Stimulated activated CD8-positive, alpha-beta memory T cell treated with anti-CD3 and anti-CD28 coated beads, Interleukin-2, amount 100 ng/mL, for 1 hour (primary cell): ENCODE results near the gene ATAD3B.
A peak's percentile ranks its signal among the peaks of the same experiment; 100 is the strongest.
"Not testable (repeated sequence)": the region's sequence is repeated elsewhere in the genome, so short reads cannot be mapped to it uniquely, and the experiment has no call there.

Source experiments
- DNase-seq, 2 donors: peaks; one replicate each; pipeline ENCODE4 v3.0.0-alpha.2; 2020; ENCODE audit warnings: low read depth in 2 of 2

Gene ATAD3B

GRCh38 chr1:1533176-1533893, 61.8 kb downstream of the ATAD3B start:
- DNase-seq = not testable (repeated sequence)

- not testable (repeated sequence) for DNase-seq
Measured at GRCh38 chr1:1533894-1534291, 62.3 kb downstream of the ATAD3B start.

- no peak for DNase-seq
Measured at GRCh38 chr1:1534401-1535154, 63.0 kb downstream of the ATAD3B start.

DNA sequence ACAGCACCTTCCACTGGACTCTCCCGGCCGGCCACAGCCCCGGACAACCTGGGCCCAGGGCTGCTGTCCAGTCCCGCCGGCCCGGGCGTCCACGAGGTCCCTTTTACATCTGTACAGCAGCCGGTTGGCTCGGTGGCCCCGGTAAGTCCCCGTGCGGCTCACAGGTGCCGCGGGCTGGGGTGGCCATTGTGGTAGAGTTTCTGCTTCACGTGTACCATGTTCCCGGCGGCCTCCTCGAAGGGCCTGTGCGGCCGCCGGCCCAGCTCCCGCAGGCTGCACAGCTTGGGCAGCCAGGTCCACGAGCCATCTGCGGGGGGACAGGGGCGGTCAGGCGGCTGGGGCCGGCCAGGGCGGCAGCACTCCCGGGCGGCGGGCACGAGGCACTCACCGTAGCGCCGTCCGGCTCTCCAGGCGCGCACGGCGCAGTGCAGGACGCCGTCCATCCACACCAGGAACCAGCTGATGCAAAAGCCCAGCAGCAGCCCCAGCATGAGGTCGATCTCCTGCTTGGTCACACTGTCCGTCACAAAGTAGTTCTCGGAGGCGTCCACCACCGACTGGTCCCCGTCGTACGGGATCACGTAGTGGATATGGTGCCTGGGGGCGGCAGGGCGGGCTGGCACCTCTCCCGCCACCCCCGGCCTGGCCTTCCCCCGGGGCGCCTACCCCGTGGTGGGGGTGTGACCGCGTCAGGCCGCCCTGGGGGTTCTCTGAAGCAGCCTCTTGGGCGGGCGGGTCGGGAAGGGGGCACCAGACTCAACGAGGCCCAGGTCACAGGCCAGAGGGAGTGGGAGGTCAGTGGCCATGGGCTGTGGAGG, 63.8 kb downstream of the ATAD3B start:
- no peak for DNase-seq

- no peak for DNase-seq
Measured at GRCh38 chr1:1536019-1536937, 64.7 kb downstream of the ATAD3B start.

GRCh38 chr1:1536938-1537546, 65.5 kb downstream of the ATAD3B start:
- DNase-seq = no peak

- DNase-seq = no peak
Measured at GRCh38 chr1:1537626-1538250, 66.2 kb downstream of the ATAD3B start.

DNA sequence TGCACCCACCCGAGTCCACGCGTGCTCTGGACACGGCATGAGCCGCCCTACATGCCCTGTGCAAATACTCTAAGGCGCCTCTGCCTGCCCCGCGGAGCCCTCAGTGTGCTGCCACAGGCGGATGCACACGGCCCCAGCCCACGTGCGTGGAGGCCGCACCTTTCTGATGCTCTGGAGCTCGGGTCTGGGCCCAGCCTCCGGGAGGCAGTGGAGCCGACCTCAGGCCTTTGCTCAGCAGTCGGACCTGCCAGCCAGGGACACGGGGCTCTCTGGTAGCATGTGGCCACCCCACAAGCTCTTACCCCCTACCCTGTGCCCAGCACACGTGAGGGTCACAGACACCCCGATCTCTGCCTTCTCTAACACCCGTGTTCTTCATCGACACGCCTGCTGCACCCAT, 66.8 kb downstream of the ATAD3B start:
- no peak for DNase-seq

- DNase-seq = no peak
Measured at GRCh38 chr1:1538989-1539309, 67.4 kb downstream of the ATAD3B start.

DNA sequence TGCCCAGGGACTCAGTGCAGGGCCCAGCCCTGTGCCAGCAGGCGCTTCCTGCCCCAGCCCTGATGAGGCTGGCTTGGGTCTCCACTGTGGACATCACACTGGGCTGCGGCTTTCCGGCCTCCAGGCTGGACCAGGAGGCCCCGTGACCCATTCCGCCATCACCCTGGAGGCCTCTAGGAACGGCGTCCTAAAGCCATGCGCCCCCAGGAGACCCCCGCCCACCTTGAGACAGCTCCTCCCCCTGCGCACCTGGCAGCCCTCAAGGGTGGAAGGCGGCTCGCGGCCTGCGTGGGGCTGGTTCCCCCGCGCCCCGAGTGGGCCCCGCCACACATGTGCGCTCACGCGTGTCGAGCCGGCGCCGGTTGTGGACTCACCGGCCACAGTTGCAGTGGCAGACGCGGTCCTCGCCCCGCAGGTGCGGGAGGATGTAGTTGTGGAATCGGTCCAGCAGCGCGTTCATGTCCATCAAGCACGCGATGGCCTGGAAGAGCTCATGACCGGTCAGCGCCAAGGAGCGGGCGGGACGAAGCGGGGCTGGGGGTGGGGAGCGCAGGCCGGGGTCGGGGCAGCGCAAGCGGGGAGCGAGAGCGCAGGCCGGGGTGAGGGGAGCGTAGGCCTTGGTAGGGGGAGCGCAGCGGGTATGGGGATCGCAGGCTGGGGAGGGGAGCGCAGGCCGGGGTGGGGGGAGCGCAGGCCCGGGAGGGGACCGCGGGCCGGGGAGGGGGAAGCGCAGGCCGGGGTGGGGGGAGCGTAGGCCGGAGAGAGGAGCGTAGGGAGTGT, 67.9 kb downstream of the ATAD3B start:
- DNase-seq = no peak

DNA sequence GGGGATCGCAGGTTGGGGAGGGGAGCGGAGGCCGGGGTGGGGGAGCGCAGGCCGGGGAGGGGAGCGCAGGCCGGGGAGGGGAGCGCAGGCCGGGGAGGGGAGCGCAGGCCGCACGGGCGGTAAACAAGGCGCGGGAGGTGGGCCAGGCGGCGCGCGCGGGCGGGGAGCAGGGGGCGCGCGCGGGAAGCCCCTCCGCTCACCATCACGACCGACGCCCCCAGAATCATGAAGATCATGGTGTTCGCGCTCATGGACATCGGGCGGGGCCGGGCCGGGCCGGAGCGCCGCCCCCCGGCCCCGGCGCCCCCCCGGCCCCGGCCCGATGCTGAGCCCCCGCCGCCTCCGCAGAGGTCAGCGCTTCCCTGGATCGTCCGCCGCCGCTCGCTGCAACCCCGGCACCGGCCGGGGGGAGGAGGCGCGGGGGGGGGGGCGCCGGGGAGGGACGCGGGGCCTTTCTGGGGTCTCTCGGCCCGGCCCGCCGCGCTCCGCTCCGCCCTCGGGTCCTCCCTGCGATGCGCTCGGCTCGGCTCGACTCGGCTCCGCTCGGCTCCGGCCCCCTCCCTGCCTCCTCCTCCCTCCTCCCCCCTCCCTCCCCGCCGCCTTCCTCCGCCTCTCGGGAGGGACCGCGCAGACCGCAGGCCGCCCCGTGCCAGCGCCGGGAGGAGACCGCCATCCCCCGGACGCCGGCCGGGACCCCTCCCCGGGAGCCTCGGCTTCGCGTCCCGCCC, 68.7 kb downstream of the ATAD3B start, which contains the start of gene TMEM240:
TMEM240 (minus strand) TSS at position 535 of the 728 bp plus-strand sequence; CDS start at position 257, 278 bp downstream.
- DNase-seq = peak in 1 of 2 donors; percentile 26

DNA sequence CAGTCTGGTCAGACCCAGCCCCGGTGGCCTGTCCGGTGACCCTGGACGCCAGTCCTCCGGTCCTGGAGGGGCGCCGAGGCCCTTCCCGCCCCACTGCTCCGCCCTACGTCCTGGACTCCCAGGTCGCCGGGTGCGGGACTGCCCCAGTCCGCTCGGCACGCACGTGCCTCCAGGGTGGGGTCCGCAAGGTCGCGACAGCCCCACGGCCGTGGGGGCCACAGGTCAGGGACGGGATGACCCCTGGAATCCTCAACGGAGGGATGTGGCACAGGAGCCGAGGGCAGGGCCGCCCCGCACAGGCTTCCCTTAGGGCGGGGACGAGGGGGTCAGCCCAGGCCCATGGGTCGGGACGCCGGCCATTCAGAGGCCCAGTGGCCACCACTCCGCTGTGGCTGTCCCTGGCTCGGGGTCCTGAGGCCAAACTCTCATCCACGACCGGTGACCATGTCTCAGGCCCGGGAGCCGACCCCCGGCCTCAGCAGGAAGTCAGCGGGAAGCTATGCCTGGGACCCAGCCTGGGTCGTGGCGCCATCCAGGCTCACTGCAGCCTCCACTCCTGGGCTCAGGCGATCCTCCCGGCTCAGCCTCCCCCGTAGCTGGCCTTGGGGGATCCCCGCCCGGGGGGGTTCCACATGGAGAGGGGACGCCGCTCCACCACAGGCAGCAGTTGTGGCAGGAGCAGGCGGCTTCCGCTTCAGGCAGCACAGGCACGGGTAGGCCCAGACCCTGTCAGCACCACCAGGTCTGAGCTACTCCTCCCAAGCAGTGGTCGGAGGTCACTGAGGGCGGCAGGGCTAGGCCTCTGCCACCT, 69.5 kb downstream of the ATAD3B start:
- DNase-seq = no peak

DNA sequence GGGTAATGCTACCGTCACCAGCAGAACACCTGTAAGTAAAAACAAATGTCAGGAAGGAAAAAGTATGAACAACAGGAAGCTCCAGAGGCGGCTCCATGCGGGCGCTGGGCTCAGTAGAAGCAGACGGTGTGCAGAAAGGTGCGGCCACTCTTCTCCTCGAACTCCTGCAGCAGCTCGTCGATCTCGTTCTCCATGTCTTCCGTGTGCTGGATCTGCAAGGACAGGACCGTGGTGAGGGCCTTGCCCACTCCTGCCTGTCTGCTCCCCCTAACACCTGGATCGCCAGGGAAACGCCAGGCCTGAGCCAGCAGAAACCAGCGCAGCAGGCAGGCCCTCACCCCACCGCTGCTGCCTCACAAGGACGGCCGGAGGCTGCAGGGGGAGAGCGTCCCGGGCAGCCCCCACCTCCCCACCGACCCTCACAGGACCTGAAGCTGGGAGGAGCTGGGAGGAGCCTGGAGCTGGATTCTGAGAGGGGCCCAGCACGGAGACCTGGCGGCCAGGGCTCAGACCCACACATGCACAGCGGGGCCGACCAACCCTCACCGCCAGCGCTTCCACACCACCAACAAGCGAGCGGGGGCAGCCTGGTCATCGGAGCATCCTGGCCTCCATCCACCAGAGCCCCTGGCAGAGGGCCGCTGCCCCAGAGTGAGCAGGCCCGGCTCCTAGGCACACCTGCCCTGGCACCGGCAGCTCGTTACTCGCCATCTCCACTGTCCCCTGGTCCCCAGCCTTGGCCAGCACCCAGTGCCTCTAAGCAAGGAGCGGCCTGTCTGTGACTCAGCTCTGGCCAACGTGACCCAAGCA, 70.6 kb downstream of the ATAD3B start:
- DNase-seq = no peak

DNA sequence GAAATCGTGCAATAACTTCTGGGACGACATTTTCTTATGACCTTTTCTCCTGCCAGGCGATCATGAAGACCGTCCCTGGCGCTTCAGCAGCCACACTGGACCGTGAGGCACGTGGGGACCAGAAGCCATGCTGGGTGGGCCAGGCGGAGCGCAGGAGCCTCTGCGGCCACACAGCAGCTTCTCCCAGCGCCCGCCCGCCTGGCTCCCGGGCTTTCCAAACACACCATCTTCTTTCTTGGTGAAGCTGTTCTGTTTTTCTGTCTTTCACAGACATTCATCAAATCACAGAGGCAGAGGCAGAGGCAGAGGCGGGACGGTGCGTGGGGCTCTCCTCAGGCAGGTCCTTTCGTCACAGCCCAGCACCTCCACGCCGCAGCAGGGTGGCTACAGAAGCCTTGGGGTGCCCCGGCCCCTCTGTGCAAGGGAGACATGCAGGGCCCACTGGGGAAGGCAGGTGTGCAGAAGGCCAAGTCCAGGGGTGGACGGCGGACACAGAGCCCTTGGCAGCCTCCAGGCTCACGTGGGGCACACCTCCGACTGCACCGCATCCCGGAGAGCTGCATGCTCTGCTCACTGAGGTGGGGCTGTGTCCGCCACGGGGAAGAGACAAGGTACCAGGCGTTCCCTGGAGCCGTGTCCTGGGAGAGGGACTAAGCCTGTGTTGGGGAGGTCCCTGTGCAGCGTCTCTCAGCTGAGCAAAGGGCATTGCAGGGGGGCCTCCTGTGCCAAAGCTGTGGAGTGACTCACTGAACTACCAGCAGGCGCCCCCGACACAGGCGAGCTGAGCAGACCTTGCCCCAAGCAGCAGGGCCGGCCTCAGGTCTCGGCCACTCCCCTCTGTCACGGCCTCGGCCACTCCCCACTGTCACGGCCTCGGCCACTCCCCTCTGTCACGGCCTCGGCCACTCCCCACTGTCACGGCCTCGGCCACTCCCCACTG, 71.5 kb downstream of the ATAD3B start:
- DNase-seq = no peak

DNA sequence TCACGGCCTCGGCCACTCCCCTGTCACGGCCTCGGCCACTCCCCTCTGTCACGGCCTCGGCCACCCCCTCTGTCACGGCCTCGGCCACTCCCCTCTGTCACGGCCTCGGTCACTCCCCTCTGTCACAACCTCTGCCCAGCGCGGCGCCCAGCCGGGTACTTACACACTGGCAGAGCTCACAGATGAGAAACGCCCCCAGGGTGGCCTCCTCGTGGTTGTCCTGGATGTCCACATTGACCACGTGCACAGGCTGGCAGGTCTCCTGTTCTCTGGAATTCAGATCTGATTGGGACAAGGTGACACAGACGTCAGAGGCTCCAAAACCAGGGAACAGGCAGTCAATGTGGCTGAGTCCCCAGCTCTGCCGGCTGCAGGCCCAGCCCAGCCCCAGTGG, 72.1 kb downstream of the ATAD3B start:
- DNase-seq = no peak

GRCh38 chr1:1544544-1544943, 73.0 kb downstream of the ATAD3B start:
- no peak for DNase-seq
